PC-3 (cell line): ENCODE results near the gene MLEC.
A peak's percentile ranks its signal among the peaks of the same experiment; 100 is the strongest.

ENCODE experiments used
- CTCF ChIP-seq: fragments of 300-600 bp; sonication (generic); conservative IDR thresholded peaks from 2 replicates; pipeline ENCODE4 v1.5.1; 2017; ENCODE audit warnings: antibody characterized with exemption, low read depth, mild to moderate bottlenecking, low read length
- EZH2 ChIP-seq: fragments of 300-600 bp; sonication (generic); IDR thresholded peaks from one replicate; pipeline ENCODE4 v1.6.1; 2017; ENCODE audit warnings: antibody characterized with exemption, mild to moderate bottlenecking, low read length; ENCODE audit not compliant: unreplicated experiment

GRCh38 chr12:120649442-120650232, 37.3 kb upstream of the MLEC start:
- TF ChIP-seq CTCF (peak; percentile 38; the same call in 1 of the 2 replicates), EZH2 (no peak)
